GM10847 (cell line): ENCODE measurements around the gene TMEM185B.

Experiments
- POLR2A ChIP-seq: IDR thresholded peaks from 2 replicates; pipeline ENCODE4 v1.6.1; 2011; ENCODE audit not compliant: insufficient read length; ENCODE audit errors: extremely low read depth

The TMEM185B gene

DNA sequence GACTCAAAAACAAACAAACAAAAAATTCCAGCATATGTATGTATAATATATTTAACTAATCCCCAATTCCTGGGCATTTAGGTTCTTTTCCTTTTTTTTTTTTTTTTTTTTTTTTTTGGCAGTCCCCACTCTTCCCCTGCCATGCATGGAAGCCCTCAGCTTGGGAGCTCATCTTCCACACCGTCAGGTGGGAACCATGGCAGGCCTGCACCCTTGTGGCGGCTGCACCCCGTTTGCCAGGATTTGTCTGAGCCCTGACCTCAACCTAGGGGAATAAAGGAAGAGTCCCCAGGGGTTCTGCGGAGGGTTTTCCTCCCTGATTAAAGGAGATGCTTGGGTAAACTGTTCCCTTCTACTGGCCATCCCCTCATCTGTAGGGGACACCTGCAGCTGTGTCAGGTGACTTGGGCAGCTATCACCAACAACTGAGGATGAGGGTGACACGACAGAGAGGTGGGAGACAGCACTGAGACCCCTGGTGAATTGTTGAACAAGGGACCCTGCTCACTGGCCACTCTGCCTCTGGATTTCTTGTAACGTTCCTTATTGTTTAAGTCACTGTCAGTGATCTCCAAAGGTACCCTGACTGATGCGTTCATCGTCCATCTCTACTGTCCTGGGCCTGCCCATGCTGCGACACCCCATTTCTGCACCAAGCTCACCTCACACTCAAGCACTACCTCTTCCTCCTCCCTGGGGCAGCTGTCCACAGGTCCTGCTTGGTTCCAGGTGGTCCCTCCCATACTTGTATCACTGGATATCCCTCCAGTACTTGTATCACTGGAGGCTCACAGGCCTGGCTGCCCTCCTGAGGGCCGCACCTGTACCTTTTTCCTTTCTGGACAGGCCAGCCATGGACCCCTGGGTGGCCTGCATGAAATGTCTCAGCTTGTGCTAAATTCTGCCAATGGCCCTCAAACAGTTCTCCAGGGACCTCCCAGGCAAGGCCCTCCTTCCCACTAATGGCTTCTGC, 14.5 kb downstream of the TMEM185B start:
- TF ChIP-seq POLR2A: no peak

DNA sequence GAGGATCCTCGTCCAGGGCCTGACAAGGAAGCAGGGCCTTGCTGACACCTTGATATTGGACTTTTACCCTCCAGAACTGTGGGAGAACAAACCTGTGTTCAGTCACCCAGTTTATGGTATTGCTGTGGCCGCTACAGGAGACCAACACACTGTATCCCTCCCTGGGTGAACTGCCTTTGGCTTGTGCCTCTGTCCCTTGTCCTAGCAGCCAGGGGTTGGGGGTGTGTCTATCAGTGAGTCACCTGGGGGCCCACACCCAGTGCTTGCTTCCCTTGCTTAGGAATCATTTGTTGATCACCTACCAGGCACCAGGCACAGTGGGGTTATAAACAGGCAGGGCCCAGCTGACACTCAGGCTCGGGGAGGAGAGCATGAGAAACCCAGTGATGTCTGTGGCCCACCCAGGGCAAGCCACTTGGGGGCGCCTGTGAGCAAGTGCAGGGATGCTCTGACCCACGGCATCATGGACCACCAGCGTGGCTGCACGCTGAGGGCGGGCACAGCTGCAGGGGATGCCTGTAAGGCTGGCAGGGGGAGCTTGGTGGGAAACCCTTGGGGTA, 17.1 kb downstream of the TMEM185B start:
- no peak for TF ChIP-seq POLR2A

DNA sequence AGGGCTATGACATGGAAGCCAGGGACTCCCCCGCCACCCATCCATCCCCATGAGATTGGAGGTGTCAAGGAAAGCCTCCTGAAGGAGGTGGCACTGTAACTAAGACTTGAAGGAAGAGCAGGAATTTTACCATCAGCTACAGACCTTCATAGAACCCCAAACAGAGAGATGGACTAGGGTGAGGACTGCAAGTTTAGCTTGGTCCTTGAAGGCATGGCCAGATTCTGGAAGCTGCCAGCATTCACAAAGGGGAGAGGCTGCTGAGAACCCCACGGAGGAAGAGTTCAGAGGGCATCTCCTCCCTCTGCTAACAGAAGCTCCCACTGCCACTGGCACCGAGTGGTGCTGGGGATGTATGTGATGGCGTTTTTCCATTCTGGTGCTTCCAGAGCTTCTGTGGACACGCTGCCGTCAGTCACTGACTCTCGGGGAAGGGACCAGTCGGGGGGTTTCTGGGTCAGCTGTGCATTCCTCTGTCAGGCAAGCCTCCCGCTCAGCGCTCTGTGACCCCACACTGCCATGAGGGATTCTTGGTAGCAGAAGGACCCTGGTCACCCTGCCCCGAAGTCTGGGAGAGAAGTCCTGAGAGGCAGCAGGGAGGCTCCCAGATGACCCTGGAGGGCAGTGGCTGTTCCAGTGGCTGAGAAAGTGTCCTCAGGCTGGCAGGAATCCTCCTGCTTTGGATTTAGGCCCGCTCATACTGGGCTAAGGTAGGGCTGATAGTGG, 18.1 kb downstream of the TMEM185B start:
- no peak for TF ChIP-seq POLR2A

DNA sequence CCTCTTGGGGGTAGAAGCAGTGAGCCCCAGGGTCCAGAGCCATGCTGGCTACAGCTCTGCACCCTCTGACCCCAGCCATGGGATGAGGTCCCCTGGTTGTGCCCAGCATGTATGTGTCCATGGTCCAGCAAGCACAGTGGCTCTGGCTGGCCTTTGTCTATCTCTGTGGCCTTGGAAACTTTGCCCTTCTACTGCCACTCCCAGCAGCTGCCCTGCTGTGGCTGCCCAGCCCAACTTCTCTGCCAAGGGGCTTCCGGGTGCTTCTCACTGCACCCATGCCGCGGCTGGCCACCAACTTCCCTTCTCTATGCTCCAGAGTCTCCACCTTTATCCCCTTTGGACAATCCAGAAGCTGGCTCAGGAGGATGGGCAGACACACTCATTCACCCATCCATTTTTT, 18.8 kb downstream of the TMEM185B start:
- no peak for TF ChIP-seq POLR2A

DNA sequence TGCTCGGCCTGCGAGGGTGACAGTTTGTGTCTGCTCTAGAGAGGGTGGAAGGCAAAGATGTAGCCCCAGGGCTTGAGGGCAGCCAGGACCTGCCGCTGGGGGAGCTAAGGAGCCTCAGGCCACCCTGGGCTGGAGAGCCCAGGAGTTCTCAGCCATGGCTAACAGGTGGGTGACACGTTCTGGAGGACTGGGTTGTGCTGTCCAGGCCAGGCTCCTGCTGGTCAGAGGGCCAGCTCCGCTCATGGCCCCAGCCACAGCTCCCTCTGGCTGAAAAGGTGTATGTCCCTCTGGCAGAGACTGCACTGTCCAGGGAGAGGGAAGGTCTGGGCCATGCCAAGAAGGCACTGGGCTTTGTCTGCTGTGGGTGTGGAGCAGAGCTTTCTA, 19.2 kb downstream of the TMEM185B start:
- no peak for TF ChIP-seq POLR2A

DNA sequence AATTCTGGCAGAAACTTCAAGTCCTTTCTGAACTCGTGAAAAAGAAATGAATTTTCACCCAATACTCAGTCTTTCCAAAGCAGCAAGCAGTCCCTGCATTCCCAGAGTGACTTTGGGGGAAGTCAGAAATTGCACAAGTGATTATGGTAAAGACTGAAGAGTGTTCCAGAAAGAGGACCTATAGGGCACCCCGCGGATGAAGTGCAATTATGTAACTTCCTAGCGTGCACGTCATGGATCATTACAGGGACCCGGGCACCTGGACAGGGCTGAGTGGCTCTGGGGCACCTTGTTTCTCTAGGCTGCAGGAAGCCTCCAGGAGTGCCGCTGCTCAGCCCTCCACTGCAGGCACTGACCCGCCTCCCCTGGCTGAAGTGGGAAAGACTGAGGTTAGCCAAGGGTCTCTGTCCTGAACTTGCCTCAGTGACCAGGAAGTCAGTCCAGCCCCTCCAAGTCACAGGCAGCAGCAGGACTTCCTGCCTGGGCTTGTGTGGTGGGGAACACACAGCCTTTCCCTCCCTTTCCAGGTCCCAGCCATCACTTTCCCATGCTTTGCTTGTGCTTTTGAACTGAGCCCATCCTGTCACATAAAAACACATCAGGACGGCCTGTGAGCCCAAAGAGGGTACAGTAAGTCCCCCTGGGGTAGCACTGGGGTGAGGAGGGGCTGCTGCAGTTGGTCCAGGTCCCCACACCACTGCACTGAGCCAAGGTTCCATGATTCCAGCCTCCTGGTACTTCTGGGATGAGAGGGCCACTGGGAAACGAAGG, 19.8 kb downstream of the TMEM185B start:
- no peak for TF ChIP-seq POLR2A

DNA sequence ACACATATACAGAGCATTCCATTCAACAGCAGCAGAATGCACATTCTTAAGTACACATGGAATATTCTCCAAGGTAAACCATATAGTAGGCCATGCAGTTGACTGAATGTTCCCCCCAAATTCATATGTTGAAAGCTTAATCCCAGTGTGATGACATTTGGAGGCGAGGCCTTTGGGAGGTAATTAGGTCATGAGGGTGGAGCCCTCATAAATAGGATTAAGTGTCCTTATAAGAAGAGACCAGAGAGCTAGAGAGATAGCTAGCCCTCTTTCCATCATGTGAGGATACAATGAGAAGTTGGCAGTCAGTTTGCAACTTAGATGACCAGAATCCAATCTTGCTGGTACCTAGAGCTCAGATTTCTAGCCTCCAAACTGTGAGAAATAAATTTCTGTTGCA, 27.6 kb downstream of the TMEM185B start:
- no peak for TF ChIP-seq POLR2A

DNA sequence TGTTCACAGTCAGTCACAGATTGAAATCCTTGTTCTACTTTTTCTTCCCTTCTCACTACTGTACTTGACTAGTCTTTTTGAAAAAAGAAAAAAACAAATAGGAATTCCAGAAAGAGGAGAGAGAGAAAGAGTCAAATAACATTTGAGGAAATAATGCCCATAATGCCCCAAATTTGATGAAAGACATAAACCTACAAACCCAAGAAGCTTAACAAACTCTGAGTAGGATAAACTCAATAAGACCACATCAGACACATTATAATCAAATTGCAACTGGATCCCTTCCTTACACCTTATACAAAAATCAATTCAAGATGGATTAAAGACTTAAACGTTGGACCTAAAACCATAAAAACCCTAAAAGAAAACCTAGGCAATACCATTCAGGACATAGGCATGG, 30.9 kb downstream of the TMEM185B start:
- no peak for TF ChIP-seq POLR2A

DNA sequence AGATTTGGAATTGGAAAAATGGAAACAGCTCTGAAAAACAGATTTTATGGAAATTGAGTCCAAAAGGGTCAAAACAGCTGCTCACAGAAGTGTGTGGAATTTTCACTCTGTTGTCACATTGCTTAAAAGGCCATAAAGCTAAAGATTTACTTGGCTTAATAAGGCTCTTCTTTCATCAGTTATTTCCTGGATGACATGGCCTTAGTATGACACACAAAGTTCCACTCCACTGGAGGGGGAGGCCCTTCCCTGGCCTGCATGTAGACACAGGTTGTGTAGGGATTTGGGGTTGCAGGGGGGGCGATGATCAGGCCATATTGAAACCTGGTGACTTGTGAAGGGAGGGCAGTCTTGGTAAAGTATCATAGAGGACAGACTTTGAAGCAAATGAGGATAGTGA, 34.0 kb downstream of the TMEM185B start:
- TF ChIP-seq POLR2A: no peak

DNA sequence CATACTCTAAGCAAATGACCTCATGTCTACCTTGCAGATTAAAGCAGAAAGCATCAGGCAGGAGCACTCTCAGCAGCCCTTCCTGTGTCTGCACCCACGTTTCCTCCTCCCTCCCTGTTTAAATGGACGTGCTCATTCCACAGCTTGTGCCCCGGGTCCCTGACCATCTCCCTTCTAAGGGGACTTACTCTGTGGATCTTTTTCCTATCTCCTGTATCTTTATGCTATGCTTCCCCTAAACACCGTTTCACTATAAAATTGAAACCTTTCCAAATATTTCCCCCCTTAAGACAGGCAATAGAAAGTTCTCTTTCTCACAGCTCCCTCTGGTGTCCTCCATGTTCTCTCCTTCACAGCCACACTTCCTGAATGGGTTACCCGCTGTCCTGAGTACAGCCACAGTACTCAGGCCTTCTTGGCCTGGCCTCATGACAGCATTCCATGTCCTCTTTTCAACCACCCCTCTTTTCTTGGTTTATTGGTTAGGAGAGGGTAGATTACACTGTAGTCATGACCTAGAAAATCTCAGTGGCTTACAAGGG, 41.1 kb downstream of the TMEM185B start:
- no peak for TF ChIP-seq POLR2A

DNA sequence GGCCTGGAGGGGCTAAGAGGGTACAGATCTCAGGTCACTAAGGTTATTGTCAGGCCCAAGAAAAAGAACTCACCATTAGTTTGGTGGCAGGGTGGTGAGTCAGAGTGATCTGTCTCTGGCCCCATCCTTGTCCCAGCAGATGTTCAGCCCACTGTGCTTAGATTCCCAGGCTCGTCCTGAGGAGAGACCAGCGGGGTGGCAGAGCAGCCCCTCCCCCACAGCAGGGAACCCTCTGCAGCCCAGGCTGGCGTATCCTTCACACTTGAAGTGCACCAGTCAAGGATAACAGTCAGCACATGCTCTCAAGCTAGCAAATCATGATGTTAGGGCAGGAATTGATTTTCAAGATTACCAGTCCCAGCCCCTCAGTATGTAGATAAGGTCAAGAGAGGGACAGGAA, 43.1 kb downstream of the TMEM185B start:
- no peak for TF ChIP-seq POLR2A

DNA sequence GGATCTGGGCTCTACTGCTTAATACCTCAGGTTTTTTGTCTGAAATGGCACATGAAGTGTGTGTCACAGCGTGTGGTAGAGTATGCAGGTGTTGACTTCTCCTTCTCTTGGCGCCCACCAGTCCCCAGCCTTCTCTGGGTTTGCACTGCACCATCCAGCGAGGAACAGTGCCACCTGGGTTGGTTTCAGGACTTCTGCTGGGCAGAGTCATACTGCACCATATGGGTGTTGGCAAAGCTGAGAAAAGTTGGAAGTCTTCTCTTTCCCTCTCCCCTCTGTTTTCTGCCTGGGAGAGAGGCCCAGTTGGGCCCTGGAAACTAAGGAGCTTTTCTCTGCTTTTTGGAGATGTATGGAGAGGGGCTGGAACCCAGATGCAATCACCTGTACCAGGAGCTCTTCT, 43.8 kb downstream of the TMEM185B start:
- no peak for TF ChIP-seq POLR2A

DNA sequence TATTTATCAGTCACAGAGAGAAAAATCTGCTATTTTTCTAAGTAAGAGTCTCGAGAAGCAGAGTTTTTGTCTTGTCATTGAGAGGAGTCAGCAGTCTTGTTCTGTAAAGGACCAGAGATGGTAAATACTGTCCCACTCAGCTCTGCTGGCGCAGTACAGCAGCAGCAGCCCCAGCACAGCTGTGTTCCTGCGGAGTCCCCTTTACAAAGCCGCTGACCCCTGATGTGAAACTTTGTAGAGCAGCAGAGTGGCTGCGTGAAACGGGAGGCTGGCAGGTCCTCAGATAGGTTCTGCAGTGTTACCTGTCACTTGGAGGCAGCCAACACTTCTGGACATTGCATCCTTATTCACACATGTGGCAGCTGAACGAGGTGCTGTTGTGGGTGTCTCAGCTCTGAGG, 45.2 kb downstream of the TMEM185B start:
- TF ChIP-seq POLR2A: no peak

DNA sequence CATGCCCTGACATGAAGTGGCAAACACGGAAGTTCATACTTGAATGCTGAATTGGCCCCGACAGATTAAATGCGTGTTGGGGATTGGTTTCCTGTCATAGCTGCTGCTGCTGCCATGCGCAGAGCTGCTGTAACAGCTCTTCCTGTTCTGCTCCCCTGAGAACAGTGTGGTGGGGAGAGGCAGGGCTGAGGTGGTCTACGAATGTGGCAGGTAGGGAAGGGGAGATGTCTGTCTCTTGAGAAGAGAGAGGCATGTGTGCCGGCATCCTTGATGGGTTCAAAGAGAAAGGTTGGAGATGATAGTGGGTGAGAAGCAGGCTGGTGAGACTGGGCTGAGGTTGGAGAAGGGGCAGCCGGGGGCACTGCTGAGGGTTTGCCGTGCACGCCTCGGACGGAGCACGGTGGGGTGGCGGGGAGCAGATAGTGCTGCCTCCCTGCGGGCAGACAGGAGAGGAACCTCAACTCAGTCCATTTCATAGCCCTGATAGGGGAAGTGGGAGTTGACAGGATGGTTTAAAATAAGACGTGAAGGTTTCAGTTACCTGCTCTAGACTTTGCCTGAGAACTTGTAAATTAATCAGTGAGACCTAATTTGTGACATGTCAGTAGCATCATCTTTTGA, 46.1 kb downstream of the TMEM185B start:
- TF ChIP-seq POLR2A: peak; percentile 81

DNA sequence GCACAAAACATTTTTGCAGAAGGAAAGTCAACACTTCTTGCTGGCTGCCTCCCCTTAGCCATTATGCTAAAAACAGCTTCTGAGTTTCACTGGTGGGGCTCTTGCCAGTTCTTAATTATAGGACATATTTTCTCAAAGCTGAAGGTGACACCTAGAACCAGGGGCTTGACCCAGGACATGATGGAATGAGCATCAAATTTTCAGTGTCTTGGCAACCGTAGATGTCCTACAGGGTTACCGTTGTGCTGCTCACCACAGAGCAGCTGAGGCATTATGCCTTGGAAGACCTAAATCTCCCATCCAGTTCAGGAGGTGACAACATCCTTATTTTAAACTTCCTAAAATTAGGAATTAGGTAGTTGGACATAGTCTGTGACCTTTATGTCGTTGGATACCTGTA, 46.7 kb downstream of the TMEM185B start:
- TF ChIP-seq POLR2A: no peak

DNA sequence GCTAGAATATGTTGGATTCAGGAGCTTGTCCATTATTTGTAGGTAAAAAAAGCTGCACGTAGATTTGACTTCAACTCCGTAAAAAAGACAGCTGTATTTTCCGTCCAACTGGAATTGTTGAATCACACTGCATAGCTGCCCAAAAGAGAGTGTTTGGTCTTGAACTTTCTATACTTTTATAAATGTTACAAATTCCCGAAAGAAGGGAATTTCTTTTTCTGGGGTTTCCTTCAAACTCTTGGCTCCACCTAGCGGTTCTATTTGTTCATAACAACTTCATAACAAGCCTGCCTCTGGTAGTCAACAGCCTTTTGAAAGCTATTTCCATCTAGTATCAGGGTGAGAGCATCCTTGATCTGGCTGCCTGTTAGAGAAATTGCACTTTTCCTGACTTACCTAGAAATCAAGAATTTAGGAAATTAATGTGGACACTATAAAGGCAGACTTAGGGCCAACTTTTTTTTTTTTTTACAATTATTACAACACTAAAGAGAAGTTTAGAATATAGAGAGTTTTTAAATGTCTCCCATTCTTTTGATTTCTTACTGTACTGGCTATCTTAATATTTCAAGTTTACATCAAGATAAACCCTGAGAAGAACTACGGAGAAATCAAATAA, 48.1 kb downstream of the TMEM185B start:
- TF ChIP-seq POLR2A: no peak
